ENCODE measurements around the gene SLC39A3. TPM values are rescaled to one million over a fixed set of nuclear protein-coding genes. Genes with fewer than 3 reads are reported as not detected.

SLC39A3 gene
- total and polyA plus RNA-seq, 2 of the 8 experiments (the other 6 are each of a cell fraction or from before 2014, with no cell fraction given): 33.0 to 52.9 TPM

DNA sequence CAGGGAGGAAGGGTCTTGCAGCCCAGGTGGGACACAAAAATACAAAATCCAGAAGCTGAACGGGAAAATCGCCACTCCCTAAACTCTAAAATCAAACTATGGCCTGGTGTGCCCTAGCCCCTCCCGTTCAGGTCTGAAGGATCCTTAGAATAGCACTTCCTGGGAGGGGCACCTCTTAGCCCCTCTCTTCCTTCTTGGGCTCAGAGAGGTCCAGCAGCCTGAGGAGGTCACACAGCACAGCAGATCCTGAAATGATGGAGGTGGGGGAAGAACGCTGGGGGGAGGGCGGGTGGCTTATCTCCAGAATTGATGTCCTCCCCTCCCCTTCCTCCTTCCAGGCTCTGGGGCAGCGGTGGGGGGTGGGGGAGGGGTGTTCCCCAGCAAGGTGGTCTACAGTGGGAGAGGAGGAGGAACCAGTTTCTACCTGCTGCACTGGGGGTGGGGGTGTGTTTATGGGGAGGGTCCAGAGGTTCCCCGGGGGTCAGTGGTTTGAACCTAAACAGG is 20.5 kb downstream of the SLC39A3 start:
- ChIA-PET POLR2A (ENCODE audit: partially characterized antibody) (interaction anchor here (0.6 to 2.2 kb wide), 5 partner anchors 14 to 152 kb away, joined by 3 to 8 read pairs (median 3); no protein-coding TSS in a partner anchor), CTCF (ENCODE audit: partially characterized antibody) (interaction anchor here (1.0 kb wide), 1 partner anchor 64 kb away, joined by 3 read pairs; the partner anchor contains the start of gene SGTA)
- no peak overlapping the region; the same call in 1 of the 2 replicates for H3K18ac ChIP-seq (ENCODE audit: extremely low read depth, low read length)
- no peak overlapping the region for H2AFZ ChIP-seq (ENCODE audit: low read length)
- no peak overlapping the region for H2BK20ac ChIP-seq (ENCODE audit: low read length)
- H3K27ac ChIP-seq (ENCODE audit: low read depth, low read length): no peak overlapping the region
- H2BK15ac ChIP-seq (ENCODE audit: low read length): no peak overlapping the region
- no peak overlapping the region for H3K56ac ChIP-seq (replicated peaks; ENCODE audit: insufficient read length, low read depth, low read length)
- peaks cover 9 to 17% of the 10 kb centered on the region in 2 experiments; a peak in 3 of 4 replicates for H3K9me3 ChIP-seq (ENCODE audit: insufficient read depth in 2 of 2, low read depth in 1 of 2, low read length in 1 of 2)
- DNase-seq (ENCODE audit: low read depth in 1 of 2, low spot score in 2 of 2) (no peak), FAIRE-seq (no peak)
- no peak overlapping the region for H3K4ac ChIP-seq (replicated peaks; ENCODE audit: insufficient read length, low read depth, low read length)
- 89% methylated on average over 4 of the region's 7 CpGs; no CpG with 5 or more reads in 1 of the 2 experiments for WGBS, 2 experiments (ENCODE audit: extremely low coverage in 1 of 2, insufficient coverage in 1 of 2, insufficient read length in 1 of 2, insufficient replicate concordance in 2 of 2, low coverage in 1 of 2, low lambda C conversion rate in 2 of 2, missing lambda C conversion rate in 1 of 2)
- no peak overlapping the region for H3K23ac ChIP-seq (ENCODE audit: insufficient read length)
- peaks cover 0 to 17% (median 0%) of the 10 kb centered on the region in 4 experiments; a peak in 1 of 8 replicates for H3K36me3 ChIP-seq (ENCODE audit: control insufficient read depth in 2 of 4, insufficient read depth in 4 of 4, low read length in 3 of 4)
- no peak overlapping the region; the same call in 1 of the 2 replicates for H4K8ac ChIP-seq (ENCODE audit: extremely low read depth, insufficient read depth, low read length)
- no peaks in the 10 kb centered on the region for H3K79me1 ChIP-seq (ENCODE audit: low read depth, low read length)
- no peak overlapping the region for H3K9ac ChIP-seq (replicated peaks in 1 of 4; ENCODE audit: extremely low read depth in 1 of 4, low read depth in 3 of 4, low read length in 3 of 4)
- H2BK120ac ChIP-seq (replicated peaks; ENCODE audit: low read depth, low read length): no peak overlapping the region
- peak overlapping the region; percentile 80 to 94; a peak in 3 of 4 replicates for H3K4me2 ChIP-seq (ENCODE audit: insufficient read depth in 1 of 2, low read depth in 2 of 2, low read length in 2 of 2)
- no peak overlapping the region for H4K91ac ChIP-seq (replicated peaks; ENCODE audit: insufficient read length, low read length)
- H3K23me2 ChIP-seq (ENCODE audit: low read depth, low read length): peaks cover 12% of the 10 kb centered on the region; the same call in 1 of the 2 replicates
- H3K14ac ChIP-seq (ENCODE audit: insufficient read length): no peak overlapping the region
- H3K4me3 ChIP-seq (ENCODE audit: extremely low read depth in 1 of 4, insufficient read depth in 2 of 4, low read depth in 3 of 4, low read length in 4 of 4): peak overlapping the region in 2 of 4 experiments; percentile 39 to 89; a peak in 2 of 8 replicates
- peaks cover 0 to 15% (median 6%) of the 10 kb centered on the region in 4 experiments; a peak in 6 of 7 replicates for H3K4me1 ChIP-seq (replicated peaks in 1 of 4; ENCODE audit: control insufficient read depth in 3 of 4, insufficient read depth in 4 of 4, low read length in 3 of 4)
- 0 out of 2 replicates have a peak overlapping the region, but pooled peaks have one; percentile 4 for H2BK12ac ChIP-seq (ENCODE audit: low read depth, low read length)
- H3K79me2 ChIP-seq (ENCODE audit: control insufficient read depth in 1 of 2, insufficient read depth in 2 of 2, low read length in 2 of 2): no peaks in the 10 kb centered on the region
- H4K5ac ChIP-seq (ENCODE audit: insufficient read length, low read depth, low read length): no peak overlapping the region
- 0 out of 2 replicates have a peak overlapping the region, but pooled peaks have one; percentile 20 for H2BK5ac ChIP-seq (ENCODE audit: low read depth, low read length)
- no peak overlapping the region for H2AK5ac ChIP-seq (ENCODE audit: low read depth, low read length)
- peaks cover 0 to 4% of the 10 kb centered on the region in 2 experiments for H4K20me1 ChIP-seq (replicated peaks in 1 of 2; ENCODE audit: control insufficient read depth in 1 of 2, insufficient read depth in 2 of 2, low read length in 2 of 2)
- peaks cover 0 to 7% (median 3%) of the 10 kb centered on the region in 4 experiments; a peak in 4 of 7 replicates for H3K27me3 ChIP-seq (replicated peaks in 1 of 4; ENCODE audit: control insufficient read depth in 3 of 4, extremely low read depth in 1 of 4, insufficient read depth in 3 of 4, low read length in 3 of 4)
- TF ChIP-seq RXRA (IDR thresholded peaks at IDR 0.05; ENCODE audit: insufficient read depth, low read depth, low read length) (no peak), CHD2 (IDR thresholded peaks at IDR 0.05; ENCODE audit: low read length) (no peak), RBBP5 (IDR thresholded peaks at IDR 0.05; ENCODE audit: borderline replicate concordance, low read depth, low read length) (no peak), FOSL1 (IDR thresholded peaks at IDR 0.05; ENCODE audit: insufficient read depth, low read depth, low read length) (no peak), CTCF (IDR thresholded peaks at IDR 0.05; ENCODE audit: control extremely low read depth in 1 of 3, insufficient read depth in 1 of 3, low read depth in 1 of 3, low read length in 3 of 3) (no peak), TAF1 (IDR thresholded peaks at IDR 0.05; ENCODE audit: low read depth, low read length) (no peak)
- TF ChIP-seq, protein P1, sequence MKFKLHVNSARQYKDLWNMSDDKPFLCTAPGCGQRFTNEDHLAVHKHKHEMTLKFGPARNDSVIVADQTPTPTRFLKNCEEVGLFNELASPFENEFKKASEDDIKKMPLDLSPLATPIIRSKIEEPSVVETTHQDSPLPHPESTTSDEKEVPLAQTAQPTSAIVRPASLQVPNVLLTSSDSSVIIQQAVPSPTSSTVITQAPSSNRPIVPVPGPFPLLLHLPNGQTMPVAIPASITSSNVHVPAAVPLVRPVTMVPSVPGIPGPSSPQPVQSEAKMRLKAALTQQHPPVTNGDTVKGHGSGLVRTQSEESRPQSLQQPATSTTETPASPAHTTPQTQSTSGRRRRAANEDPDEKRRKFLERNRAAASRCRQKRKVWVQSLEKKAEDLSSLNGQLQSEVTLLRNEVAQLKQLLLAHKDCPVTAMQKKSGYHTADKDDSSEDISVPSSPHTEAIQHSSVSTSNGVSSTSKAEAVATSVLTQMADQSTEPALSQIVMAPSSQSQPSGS (IDR thresholded peaks at IDR 0.05; ENCODE audit: low read length): no peak

Data from H1 (cell line).